MM.1S (cell line): ENCODE measurements around the gene BRD1.

ENCODE experiments used
- DNase-seq: peaks from one replicate; pipeline ENCODE4 v3.0.0-alpha.2; 2015
- H2AFZ ChIP-seq: fragments of 300-600 bp; sonication (generic); 2 replicates; pipeline ENCODE4 v1.6.0; 2016; ENCODE audit warnings: antibody characterized with exemption, low read length
- H3F3A ChIP-seq: fragments of 300-600 bp; sonication (generic); 2 replicates; pipeline ENCODE4 v1.6.1; 2016; ENCODE audit warnings: mild to moderate bottlenecking, antibody characterized with exemption, low read length, moderate library complexity, mixed read lengths; ENCODE audit not compliant: insufficient read depth
- H3K27ac ChIP-seq: fragments of 300-600 bp; sonication (generic); 2 replicates; pipeline ENCODE4 v1.5.1; 2016; ENCODE audit warnings: mild to moderate bottlenecking, low read length
- H3K27me3 ChIP-seq: fragments of 300-600 bp; sonication (generic); replicated peaks from 2 replicates; pipeline ENCODE4 v1.6.0; 2016; ENCODE audit warnings: low read length; ENCODE audit not compliant: insufficient read depth
- H3K36me3 ChIP-seq: fragments of 300-600 bp; sonication (generic); replicated peaks from 2 replicates; pipeline ENCODE4 v1.6.1; 2016; ENCODE audit warnings: mild to moderate bottlenecking, low read length, mixed read lengths; ENCODE audit not compliant: insufficient read depth
- H3K4me1 ChIP-seq: fragments of 300-600 bp; sonication (generic); 2 replicates; pipeline ENCODE4 v1.6.1; 2016; ENCODE audit warnings: low read length, mixed read lengths
- H3K4me2 ChIP-seq: fragments of 300-600 bp; sonication (generic); 2 replicates; pipeline ENCODE4 v1.6.0; 2016; ENCODE audit warnings: low read depth, low read length
- H3K4me3 ChIP-seq: fragments of 300-600 bp; sonication (generic); 2 replicates; pipeline ENCODE4 v1.5.1; 2016; ENCODE audit warnings: low read length, mixed read lengths
- H3K79me2 ChIP-seq: fragments of 300-600 bp; sonication (generic); 2 replicates; pipeline ENCODE4 v1.6.1; 2016; ENCODE audit warnings: mixed run types, low read length, mixed read lengths
- H3K9ac ChIP-seq: fragments of 300-600 bp; sonication (generic); 2 replicates; pipeline ENCODE4 v1.6.1; 2016; ENCODE audit warnings: low read length, mixed read lengths
- H3K9me2 ChIP-seq: fragments of 300-600 bp; sonication (generic); replicated peaks from 2 replicates; pipeline ENCODE4 v1.6.1; 2016; ENCODE audit warnings: mild to moderate bottlenecking, low read length, mixed read lengths; ENCODE audit not compliant: insufficient read depth
- H3K9me3 ChIP-seq: fragments of 300-600 bp; sonication (generic); replicated peaks from 2 replicates; pipeline ENCODE4 v1.6.1; 2016; ENCODE audit warnings: mild to moderate bottlenecking, low read length, mixed read lengths; ENCODE audit not compliant: insufficient read depth
- H4K20me1 ChIP-seq: fragments of 300-600 bp; sonication (generic); 2 replicates; pipeline ENCODE4 v1.6.1; 2016; ENCODE audit warnings: mild to moderate bottlenecking, low read length, moderate library complexity, mixed read lengths; ENCODE audit not compliant: insufficient read depth
- EZH2 ChIP-seq: fragments of 300-600 bp; sonication (generic); optimal IDR thresholded peaks from 2 replicates; pipeline ENCODE3; 2017; ENCODE audit warnings: low read depth, mild to moderate bottlenecking, antibody characterized with exemption, low read length, mixed read lengths
- EZH2phosphoT487 ChIP-seq: fragments of 300-600 bp; sonication (generic); IDR thresholded peaks from 2 replicates; pipeline ENCODE4 v1.6.1; 2018; ENCODE audit warnings: antibody characterized with exemption, low read length
- TF ChIP-seq, protein P1 (sequence below): fragments of 300-600 bp; sonication (generic); IDR thresholded peaks from 2 replicates; pipeline ENCODE4 v1.5.1; 2016; ENCODE audit warnings: antibody characterized with exemption, low read length, mixed read lengths

The BRD1 gene

GRCh38 chr22:49869845-49870712 lies 42.4 kb upstream of the BRD1 start:
- Histone ChIP-seq H3K9ac (no peak overlapping the region), H3K9me2 (no peaks in the 10 kb centered on the region), H3K4me3 (no peak overlapping the region), H4K20me1 (no peaks in the 10 kb centered on the region), H3K27ac (no peak overlapping the region), H3K4me1 (no peaks in the 10 kb centered on the region), H3K9me3 (no peaks in the 10 kb centered on the region), H3K4me2 (no peak overlapping the region), H3K79me2 (peaks cover 93% of the 10 kb centered on the region), H3K36me3 (0 out of 2 replicates have a peak, but pooled peaks cover 3% of the 10 kb centered on the region), H3F3A (no peaks in the 10 kb centered on the region), H2AFZ (no peak overlapping the region), H3K27me3 (no peaks in the 10 kb centered on the region)
- TF ChIP-seq, protein P1, sequence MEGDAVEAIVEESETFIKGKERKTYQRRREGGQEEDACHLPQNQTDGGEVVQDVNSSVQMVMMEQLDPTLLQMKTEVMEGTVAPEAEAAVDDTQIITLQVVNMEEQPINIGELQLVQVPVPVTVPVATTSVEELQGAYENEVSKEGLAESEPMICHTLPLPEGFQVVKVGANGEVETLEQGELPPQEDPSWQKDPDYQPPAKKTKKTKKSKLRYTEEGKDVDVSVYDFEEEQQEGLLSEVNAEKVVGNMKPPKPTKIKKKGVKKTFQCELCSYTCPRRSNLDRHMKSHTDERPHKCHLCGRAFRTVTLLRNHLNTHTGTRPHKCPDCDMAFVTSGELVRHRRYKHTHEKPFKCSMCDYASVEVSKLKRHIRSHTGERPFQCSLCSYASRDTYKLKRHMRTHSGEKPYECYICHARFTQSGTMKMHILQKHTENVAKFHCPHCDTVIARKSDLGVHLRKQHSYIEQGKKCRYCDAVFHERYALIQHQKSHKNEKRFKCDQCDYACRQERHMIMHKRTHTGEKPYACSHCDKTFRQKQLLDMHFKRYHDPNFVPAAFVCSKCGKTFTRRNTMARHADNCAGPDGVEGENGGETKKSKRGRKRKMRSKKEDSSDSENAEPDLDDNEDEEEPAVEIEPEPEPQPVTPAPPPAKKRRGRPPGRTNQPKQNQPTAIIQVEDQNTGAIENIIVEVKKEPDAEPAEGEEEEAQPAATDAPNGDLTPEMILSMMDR = no peak
- no peak for TF ChIP-seq EZH2phosphoT487
- no peak for TF ChIP-seq EZH2
- no peak for DNase-seq

DNA sequence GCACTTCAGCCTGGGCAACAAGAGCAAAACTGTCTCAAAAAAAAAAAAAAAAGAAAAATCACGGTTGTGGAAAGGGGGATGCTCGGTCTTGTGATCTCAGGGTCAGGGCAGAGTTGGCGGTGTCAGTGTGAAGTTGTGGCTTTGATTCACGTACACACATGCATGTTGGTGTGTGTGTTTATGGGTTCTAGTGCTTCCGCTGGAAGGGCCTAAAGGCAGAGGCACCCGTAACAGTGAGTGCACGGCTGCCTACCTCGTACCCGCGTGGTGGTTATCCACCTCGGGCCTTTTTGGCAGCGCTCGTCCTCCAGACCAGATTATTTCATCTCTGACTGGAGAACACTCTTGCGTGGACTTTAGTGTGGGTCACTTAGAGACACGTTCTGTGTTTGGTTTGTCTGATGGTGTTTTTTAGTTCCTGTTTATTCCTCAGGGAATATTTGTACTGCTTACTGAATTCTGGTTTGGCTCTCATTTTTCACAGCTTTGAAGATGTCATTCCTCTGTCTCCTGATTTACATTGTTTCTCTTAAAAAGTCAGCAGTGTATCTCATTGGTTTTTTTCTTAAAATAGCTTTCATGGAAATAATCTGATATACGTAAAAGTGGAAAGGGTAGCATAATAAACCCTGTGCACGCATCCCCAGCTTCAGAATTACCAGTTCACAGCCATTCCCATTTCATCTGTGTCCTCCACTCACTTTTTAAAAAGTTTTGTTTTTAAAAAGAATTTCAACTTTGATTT lies 41.6 kb upstream of the BRD1 start:
- TF ChIP-seq EZH2 = no peak
- TF ChIP-seq EZH2phosphoT487 = no peak
- TF ChIP-seq, protein P1 = no peak
- 0 out of 2 replicates have a peak, but pooled peaks cover 3% of the 10 kb centered on the region for H3K36me3 ChIP-seq
- H3K4me1 ChIP-seq = no peaks in the 10 kb centered on the region
- H3K9me2 ChIP-seq = no peaks in the 10 kb centered on the region
- no peaks in the 10 kb centered on the region for H3F3A ChIP-seq
- H3K4me3 ChIP-seq = no peak overlapping the region
- no peaks in the 10 kb centered on the region for H3K9me3 ChIP-seq
- no peaks in the 10 kb centered on the region for H4K20me1 ChIP-seq
- H3K79me2 ChIP-seq = peaks cover 96% of the 10 kb centered on the region
- H3K27me3 ChIP-seq = no peaks in the 10 kb centered on the region
- no peak overlapping the region for H2AFZ ChIP-seq
- H3K4me2 ChIP-seq = no peak overlapping the region
- H3K9ac ChIP-seq = no peak overlapping the region
- no peak overlapping the region for H3K27ac ChIP-seq
- no peak for DNase-seq

DNA sequence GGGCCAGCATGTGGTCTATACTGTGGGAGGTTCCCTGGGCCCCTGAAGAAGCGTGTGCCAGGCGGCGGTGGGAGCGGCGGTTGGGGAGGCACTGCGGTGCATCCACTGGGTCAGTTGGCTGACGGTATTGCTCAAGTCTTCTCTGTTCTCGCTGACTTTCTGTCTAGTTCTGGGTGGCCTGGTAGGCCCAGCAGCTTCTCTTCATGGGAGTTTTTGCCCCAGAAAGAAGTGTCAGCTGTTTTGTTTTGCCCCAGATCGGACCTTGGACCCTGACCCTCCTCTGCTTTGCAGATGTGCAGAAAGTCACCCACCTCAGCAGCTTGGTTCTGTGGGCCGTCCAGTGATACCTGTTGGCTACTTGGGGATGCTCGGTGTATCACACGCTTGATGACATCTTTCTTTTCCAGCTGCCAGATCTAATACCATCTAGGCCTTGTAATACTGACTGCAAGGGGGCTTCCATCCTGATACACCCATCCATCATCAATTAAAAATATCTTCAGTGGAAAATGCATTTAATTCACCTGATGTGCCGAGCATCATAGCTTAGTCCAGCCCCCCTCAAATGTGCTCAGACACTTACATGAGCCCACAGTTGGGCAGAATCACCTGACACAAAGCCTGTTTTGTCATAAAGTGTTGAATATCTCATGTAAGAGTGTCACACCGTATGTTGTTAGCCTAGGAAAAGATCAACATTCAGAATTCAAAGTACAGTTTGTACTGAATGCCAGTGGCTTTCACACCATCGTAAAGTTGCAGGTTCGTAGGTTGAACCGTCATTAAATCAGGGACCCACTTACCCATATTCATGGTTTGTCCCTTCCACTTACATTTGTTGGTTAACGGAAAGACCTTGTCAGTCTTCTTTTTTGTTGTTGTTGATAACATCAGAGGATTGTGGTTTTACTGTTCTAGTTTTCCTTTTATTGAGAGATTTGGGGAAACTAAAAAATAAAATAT lies 39.9 kb upstream of the BRD1 start:
- no peaks in the 10 kb centered on the region for H3K4me1 ChIP-seq
- H3K4me3 ChIP-seq = no peak overlapping the region
- H3K27me3 ChIP-seq = no peaks in the 10 kb centered on the region
- no peaks in the 10 kb centered on the region for H3F3A ChIP-seq
- no peak for TF ChIP-seq EZH2phosphoT487
- TF ChIP-seq EZH2 = no peak
- TF ChIP-seq, protein P1 = no peak
- H3K36me3 ChIP-seq = 0 out of 2 replicates have a peak, but pooled peaks cover 3% of the 10 kb centered on the region
- no peak overlapping the region for H3K27ac ChIP-seq
- no peaks in the 10 kb centered on the region for H3K9me2 ChIP-seq
- no peak overlapping the region for H3K4me2 ChIP-seq
- no peak overlapping the region for H2AFZ ChIP-seq
- H3K79me2 ChIP-seq = peaks cover 98% of the 10 kb centered on the region
- no peak overlapping the region for H3K9ac ChIP-seq
- no peaks in the 10 kb centered on the region for H4K20me1 ChIP-seq
- no peaks in the 10 kb centered on the region for H3K9me3 ChIP-seq
- DNase-seq = no peak
